Thyroid gland (tissue), 4 donors: ENCODE results near the gene AHRR. TPM values are rescaled to one million over a fixed set of nuclear protein-coding genes. Genes with fewer than 3 reads are reported as not detected.

Source experiments
- DNase-seq, 2 donors: peaks; one replicate each; pipeline ENCODE4 v3.0.0-alpha.2; 2019
- H3K27ac ChIP-seq, 3 donors: fragments of 200-600 bp; sonication (generic); 1 replicate in 2 of 3; 2 replicates in 1 of 3; pipeline ENCODE4 v1.5.1; 2016 to 2019; ENCODE audit warnings: mild to moderate bottlenecking in 1 of 3, moderate library complexity in 1 of 3
- H3K27me3 ChIP-seq: fragments of 200-600 bp; sonication (generic); one replicate; pipeline ENCODE4 v1.5.1; 2019
- H3K36me3 ChIP-seq, 2 donors: fragments of 200-600 bp; sonication (generic); one replicate each; pipeline ENCODE4 v1.5.1; 2016 to 2019
- H3K4me1 ChIP-seq, 2 donors: fragments of 200-600 bp; sonication (generic); one replicate each; pipeline ENCODE4 v1.5.1; 2017 to 2019
- H3K4me3 ChIP-seq, 3 donors: fragments of 200-600 bp; sonication (generic); replicated peaks in 1 of 3; 1 replicate in 2 of 3; 2 replicates in 1 of 3; pipeline ENCODE4 v1.5.1; 2016; ENCODE audit warnings: mild to moderate bottlenecking in 1 of 3
- H3K9me3 ChIP-seq: fragments of 200-600 bp; sonication (generic); one replicate; pipeline ENCODE4 v1.5.1; 2017
- CTCF ChIP-seq, 6 experiments: fragments of 200-600 bp in 3 of 6; fragments of 450-650 bp in 3 of 6; sonication (generic) in 3 of 6; IDR thresholded peaks; one replicate each; pipeline ENCODE4 v1.5.1; 2016 to 2019; ENCODE audit warnings: antibody characterized with exemption in 6 of 6, mild to moderate bottlenecking in 2 of 6, inconsistent platforms in 1 of 6, moderate library complexity in 1 of 6
- POLR2A ChIP-seq, 2 donors: fragments of 450-650 bp; IDR thresholded peaks; one replicate each; pipeline ENCODE4 v1.6.1; 2017; ENCODE audit warnings: antibody characterized with exemption in 2 of 2, mild to moderate bottlenecking in 2 of 2, moderate library complexity in 1 of 2
- WGBS, 2 donors: methylation state at CpG; one replicate each; pipeline ENCODE4 v1.1.5; 2017; 5-methylcytosine and 5-hydroxymethylcytosine counted together
- intact Hi-C: fragments of 100-400 bp; cut with DNase I; formaldehyde crosslinking; loops from one replicate; pipeline ENCODE4 v1.15.1; 2023
- total RNA-seq, 4 donors: library from RNA; depleted of rRNA; stranded (reverse); fragments of >200 nt; gene quantifications; one replicate each; pipeline ENCODE4 v1.2.3, GENCODE V29; 2016

Gene AHRR
- total RNA-seq, 4 donors from 2014 or later = 0.88 to 2.1 (median 1.3) TPM

- DNase-seq = no peak
- Histone ChIP-seq H3K36me3 (peaks cover 15 to 22% of the 10 kb centered on the region in 2 donors), H3K27ac (no peak overlapping the region), H3K4me1 (peaks cover 10 to 25% of the 10 kb centered on the region in 2 donors), H3K4me3 (no peak overlapping the region), H3K27me3 (no peaks in the 10 kb centered on the region), H3K9me3 (no peaks in the 10 kb centered on the region)
- TF ChIP-seq CTCF (IDR thresholded peaks at IDR 0.05) (no peak), POLR2A (IDR thresholded peaks at IDR 0.05) (no peak)
- WGBS, 2 donors = 53 to 54% methylated on average over 9 to 12 of the region's 18 CpGs
- intact Hi-C loops = no loop called here
These were observed 2.4 kb upstream of the AHRR start for GRCh38 chr5:318931-319601.

- Histone ChIP-seq H3K36me3 (peaks cover 0 to 6% of the 10 kb centered on the region in 2 donors), H3K4me3 (peak overlapping the region in 1 of 3 donors; percentile 31), H3K27me3 (no peaks in the 10 kb centered on the region), H3K27ac (no peak overlapping the region), H3K9me3 (no peaks in the 10 kb centered on the region), H3K4me1 (peaks cover 10 to 25% of the 10 kb centered on the region in 2 donors)
- WGBS, 2 donors = 7% methylated on average over 20 to 26 of the region's 65 CpGs
- no peak for DNase-seq
- intact Hi-C loops = no loop called here
- no peak for TF ChIP-seq CTCF (IDR thresholded peaks at IDR 0.05)
- TF ChIP-seq POLR2A (IDR thresholded peaks at IDR 0.05) = no peak
These were observed 837 bp upstream of the AHRR start for GRCh38 chr5:320524-321229.

GRCh38 chr5:321726-322251 is 275 bp downstream of the AHRR start:
- Histone ChIP-seq H3K4me1 (peaks cover 10 to 25% of the 10 kb centered on the region in 2 donors), H3K4me3 (peak overlapping the region in 1 of 3 donors; percentile 31), H3K9me3 (no peaks in the 10 kb centered on the region), H3K36me3 (peaks cover 0 to under 1% of the 10 kb centered on the region in 2 donors), H3K27ac (peak overlapping the region in 1 of 3 donors; percentile 17), H3K27me3 (no peaks in the 10 kb centered on the region)
- no peak for DNase-seq
- WGBS, 2 donors = no CpG with 5 or more reads among the region's 67 CpGs
- no peak for TF ChIP-seq POLR2A (IDR thresholded peaks at IDR 0.05)
- TF ChIP-seq CTCF (IDR thresholded peaks at IDR 0.05) = no peak
- intact Hi-C loops = no loop called here

- no peaks in the 10 kb centered on the region for H3K27me3 ChIP-seq
- peak overlapping the region in 1 of 3 donors; percentile 17 for H3K27ac ChIP-seq
- intact Hi-C loops = no loop called here
These were observed 897 bp downstream of the AHRR start for GRCh38 chr5:322281-322941.

More at GRCh38 chr5:322281-322941, 897 bp downstream of the AHRR start:
- peak overlapping the region in 1 of 3 donors; percentile 31 for H3K4me3 ChIP-seq
- 65 to 85% methylated on average over 14 to 29 of the region's 56 CpGs for WGBS, 2 donors
- no peaks in the 10 kb centered on the region for H3K36me3 ChIP-seq
- TF ChIP-seq POLR2A (IDR thresholded peaks at IDR 0.05) (no peak), CTCF (IDR thresholded peaks at IDR 0.05) (no peak)
- DNase-seq = no peak
- H3K9me3 ChIP-seq = no peaks in the 10 kb centered on the region
- peaks cover 10 to 25% of the 10 kb centered on the region in 2 donors for H3K4me1 ChIP-seq
